HepG2 (cell line): Measurements from ENCODE around the gene ARMH1. TPM values are rescaled to one million over a fixed set of nuclear protein-coding genes. Genes with fewer than 3 reads are reported as not detected.
A peak's percentile ranks its signal among the peaks of the same experiment; 100 is the strongest.

Experiments
- BCL6 ChIP-seq: IDR thresholded peaks from 2 replicates; pipeline ENCODE4 v1.6.1; 2016; ENCODE audit warnings: missing genetic modification reagents, missing compliant biosample characterization
- BORCS8-MEF2B ChIP-seq: sonication (generic); formaldehyde crosslinking; IDR thresholded peaks from 2 replicates; pipeline ENCODE4 v1.8.0; 2022; ENCODE audit warnings: mild to moderate bottlenecking, missing genetic modification reagents
- FOXA1 ChIP-seq, 2 experiments: fragments of 450-650 bp in 1 of 2; sonication (generic) in 1 of 2; formaldehyde crosslinking in 1 of 2; IDR thresholded peaks; 2 replicates each; pipeline versions ENCODE4 v1.4.0 to v1.6.1; 2016 to 2020; ENCODE audit warnings: missing genetic modification reagents in 1 of 2
- KDM2A ChIP-seq: sonication (generic); formaldehyde crosslinking; IDR thresholded peaks from 2 replicates; pipeline ENCODE4 v1.4.0; 2020; ENCODE audit warnings: low read depth, missing genetic modification reagents, borderline replicate concordance
- MXI1 ChIP-seq: IDR thresholded peaks from 3 replicates; pipeline ENCODE4 v1.6.1; 2012; ENCODE audit warnings: low read depth, low read length, inconsistent platforms, borderline replicate concordance
- NPAS2 ChIP-seq: sonication (generic); formaldehyde crosslinking; IDR thresholded peaks from 2 replicates; pipeline ENCODE4 v1.8.0; 2022; ENCODE audit warnings: mild to moderate bottlenecking, missing genetic modification reagents, borderline replicate concordance
- NR0B2 ChIP-seq: sonication (generic); formaldehyde crosslinking; IDR thresholded peaks from 2 replicates; pipeline ENCODE4 v1.4.0; 2020; ENCODE audit warnings: mild to moderate bottlenecking, missing genetic modification reagents
- NR2F6 ChIP-seq, 2 experiments: IDR thresholded peaks; 2 replicates each; pipeline ENCODE4 v1.6.1; 2016; ENCODE audit warnings: antibody characterized with exemption in 1 of 2, mild to moderate bottlenecking in 1 of 2
- THAP8 ChIP-seq: sonication (generic); formaldehyde crosslinking; IDR thresholded peaks from 2 replicates; pipeline ENCODE4 v1.5.1; 2020; ENCODE audit warnings: missing genetic modification reagents, mild to moderate bottlenecking, borderline replicate concordance
- THRA ChIP-seq: sonication (generic); formaldehyde crosslinking; IDR thresholded peaks from 2 replicates; pipeline ENCODE4 v1.4.0; 2020; ENCODE audit warnings: missing genetic modification reagents, borderline replicate concordance
- ZBTB20 ChIP-seq: sonication (generic); formaldehyde crosslinking; IDR thresholded peaks from 2 replicates; pipeline ENCODE4 v1.8.1; 2023; ENCODE audit warnings: missing genetic modification reagents, low read depth, mild to moderate bottlenecking, borderline replicate concordance
- ZFY ChIP-seq: sonication (generic); formaldehyde crosslinking; IDR thresholded peaks from 2 replicates; pipeline ENCODE4 v1.4.0; 2020; ENCODE audit warnings: missing genetic modification reagents
- ZGPAT ChIP-seq: IDR thresholded peaks from 2 replicates; pipeline ENCODE4 v1.6.1; 2016; ENCODE audit warnings: mild to moderate bottlenecking
- ZNF280D ChIP-seq: sonication (generic); formaldehyde crosslinking; IDR thresholded peaks from 2 replicates; pipeline ENCODE4 v1.5.1; 2020; ENCODE audit warnings: mild to moderate bottlenecking, missing genetic modification reagents
- ZNF567 ChIP-seq: sonication (generic); formaldehyde crosslinking; IDR thresholded peaks from 2 replicates; pipeline ENCODE4 v1.8.1; 2023; ENCODE audit warnings: mild to moderate bottlenecking, missing genetic modification reagents, borderline replicate concordance
- ZNF577 ChIP-seq: sonication (generic); formaldehyde crosslinking; IDR thresholded peaks from 2 replicates; pipeline ENCODE4 v1.4.0; 2020; ENCODE audit warnings: mild to moderate bottlenecking, low read depth, missing genetic modification reagents, borderline replicate concordance
- ZNF674 ChIP-seq: sonication (generic); formaldehyde crosslinking; IDR thresholded peaks from 2 replicates; pipeline ENCODE4 v1.5.0; 2020; ENCODE audit warnings: low read depth, mild to moderate bottlenecking, missing genetic modification reagents
- ZNF878 ChIP-seq: sonication (generic); formaldehyde crosslinking; IDR thresholded peaks from 2 replicates; pipeline ENCODE4 v1.8.1; 2023; ENCODE audit warnings: mild to moderate bottlenecking, missing genetic modification reagents, moderate library complexity
- ZSCAN29 ChIP-seq: sonication (generic); formaldehyde crosslinking; conservative IDR thresholded peaks from 2 replicates; pipeline ENCODE4 v1.4.0; 2020; ENCODE audit warnings: mild to moderate bottlenecking, missing genetic modification reagents
- ZSCAN9 ChIP-seq: IDR thresholded peaks from 2 replicates; pipeline ENCODE4 v1.6.1; 2016; ENCODE audit warnings: borderline replicate concordance
- polyA plus RNA-seq, 8 experiments: library from polyadenylated mRNA; depleted of rRNA in 3 of 8; stranded (reverse) in 7 of 8; unstranded in 1 of 8; fragments of >200 nt; fragmentation: Illumina TruSeq in 4 of 8; extraction: Trizol in 4 of 8; gene quantifications; 2 replicates each; pipeline versions ENCODE4 v1.2.1 to v1.2.3, GENCODE V29; 2011 to 2016; ENCODE audit warnings: low read depth in 4 of 8, missing spikeins in 1 of 8, mixed read lengths in 1 of 8; ENCODE audit not compliant: insufficient read depth in 1 of 8
- total RNA-seq, 5 experiments: library from RNA; depleted of rRNA; stranded (reverse); fragments of >200 nt; fragmentation: Illumina TruSeq; extraction: Trizol; gene quantifications; 2 replicates each; pipeline ENCODE4 v1.2.3, GENCODE V29; 2016; ENCODE audit warnings: low read depth in 1 of 5

ARMH1 gene
- total and polyA plus RNA-seq, 2 of the 13 experiments (the other 11 are each of a cell fraction or from before 2014, with no cell fraction given) = 0.69 TPM; not detected in 1

- TF ChIP-seq ZNF567 (CRISPR knock-in tag) (no peak), ZBTB20 (peak; percentile 68; the same call in 1 of the 2 replicates), ZSCAN9 (CRISPR knock-in tag) (peak; percentile 65; the same call in 1 of the 2 replicates), ZNF280D (CRISPR knock-in tag) (peak; percentile 98), ZFY (CRISPR knock-in tag) (peak; percentile 30; the same call in 1 of the 2 replicates), BCL6 (peak; percentile 74), NR0B2 (CRISPR knock-in tag) (no peak), ZNF674 (CRISPR knock-in tag) (no peak), MXI1 (peak; percentile 10; the same call in 1 of the 3 replicates), KDM2A (CRISPR knock-in tag) (0 out of 2 replicates have a peak, but pooled peaks have one; percentile 27), NR2F6 (IDR thresholded peaks at IDR 0.05) (peak; percentile 89), NR2F6 (CRISPR knock-in tag; IDR thresholded peaks at IDR 0.05) (peak; percentile 91), ZSCAN29 (CRISPR knock-in tag) (peak; percentile 29; the same call in 1 of the 2 replicates), ZGPAT (peak; percentile 96), BORCS8-MEF2B (CRISPR knock-in tag) (no peak), NPAS2 (CRISPR knock-in tag) (no peak), FOXA1 (IDR thresholded peaks at IDR 0.05) (peak; percentile 85), FOXA1 (CRISPR knock-in tag; IDR thresholded peaks at IDR 0.05) (peak; percentile 99), ZNF878 (CRISPR knock-in tag) (no peak; the same call in 1 of the 2 replicates), THRA (CRISPR knock-in tag) (0 out of 2 replicates have a peak, but pooled peaks have one; percentile 70), THAP8 (CRISPR knock-in tag) (no peak), ZNF577 (no peak)
Observed at GRCh38 chr1:44681905-44682882, 7.7 kb downstream of the ARMH1 start (continued).
